ENCODE measurements around the gene PTTG1. TPM values are rescaled to one million over a fixed set of nuclear protein-coding genes. Genes with fewer than 3 reads are reported as not detected.

PTTG1 gene
- polyA plus RNA-seq, 12 donors, result 17.0 to 55.8 (median 37.8) TPM; not detected in 1

DNA sequence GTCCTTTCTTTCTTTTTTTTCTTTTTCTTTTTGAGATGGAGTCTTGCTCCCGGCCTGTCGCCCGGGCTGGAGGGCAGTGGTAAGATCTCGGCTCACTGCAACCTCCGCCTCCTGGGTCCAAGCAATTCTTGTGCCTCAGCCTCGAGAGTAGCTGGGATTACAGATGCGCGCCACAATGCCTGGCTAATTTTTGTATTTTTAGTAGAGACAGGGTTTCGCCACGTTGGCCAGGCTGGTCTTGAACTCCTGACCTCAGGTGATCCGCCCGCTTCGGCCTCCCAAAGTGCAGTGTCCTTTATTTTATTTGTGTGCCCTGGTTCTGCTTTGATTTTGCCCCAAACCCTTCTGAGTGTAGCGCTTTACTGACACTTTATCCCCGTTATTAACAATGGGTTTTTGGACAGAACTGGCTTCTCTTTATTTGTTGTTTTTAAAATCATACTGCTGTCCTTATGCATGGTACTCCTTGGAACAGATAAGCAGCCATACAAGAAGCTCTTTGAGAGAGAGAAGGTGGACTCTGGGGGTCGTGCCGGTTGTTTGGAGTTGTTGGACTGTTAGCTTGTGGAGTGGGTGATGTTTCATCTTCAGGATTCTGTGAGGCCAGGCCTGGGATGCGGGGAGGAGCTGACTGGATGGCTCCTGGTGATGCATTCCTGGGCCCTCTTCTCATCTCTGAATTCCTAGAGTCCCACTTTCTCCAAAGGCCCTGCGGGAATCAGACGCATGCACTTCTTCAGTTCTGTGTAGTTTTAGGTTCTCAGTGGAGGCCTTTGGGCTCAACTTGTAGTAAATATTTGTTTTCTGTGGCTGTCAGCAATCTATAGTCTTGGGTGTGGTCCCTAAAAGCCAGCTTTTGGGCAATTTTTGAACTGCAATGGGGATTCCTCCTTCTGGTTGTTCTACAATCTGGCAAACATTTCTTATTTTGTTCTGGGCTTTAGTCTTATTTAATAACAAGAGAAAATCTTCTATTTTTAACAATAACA lies 47.8 kb downstream of the PTTG1 start:
- no peak for DNase-seq

DNA sequence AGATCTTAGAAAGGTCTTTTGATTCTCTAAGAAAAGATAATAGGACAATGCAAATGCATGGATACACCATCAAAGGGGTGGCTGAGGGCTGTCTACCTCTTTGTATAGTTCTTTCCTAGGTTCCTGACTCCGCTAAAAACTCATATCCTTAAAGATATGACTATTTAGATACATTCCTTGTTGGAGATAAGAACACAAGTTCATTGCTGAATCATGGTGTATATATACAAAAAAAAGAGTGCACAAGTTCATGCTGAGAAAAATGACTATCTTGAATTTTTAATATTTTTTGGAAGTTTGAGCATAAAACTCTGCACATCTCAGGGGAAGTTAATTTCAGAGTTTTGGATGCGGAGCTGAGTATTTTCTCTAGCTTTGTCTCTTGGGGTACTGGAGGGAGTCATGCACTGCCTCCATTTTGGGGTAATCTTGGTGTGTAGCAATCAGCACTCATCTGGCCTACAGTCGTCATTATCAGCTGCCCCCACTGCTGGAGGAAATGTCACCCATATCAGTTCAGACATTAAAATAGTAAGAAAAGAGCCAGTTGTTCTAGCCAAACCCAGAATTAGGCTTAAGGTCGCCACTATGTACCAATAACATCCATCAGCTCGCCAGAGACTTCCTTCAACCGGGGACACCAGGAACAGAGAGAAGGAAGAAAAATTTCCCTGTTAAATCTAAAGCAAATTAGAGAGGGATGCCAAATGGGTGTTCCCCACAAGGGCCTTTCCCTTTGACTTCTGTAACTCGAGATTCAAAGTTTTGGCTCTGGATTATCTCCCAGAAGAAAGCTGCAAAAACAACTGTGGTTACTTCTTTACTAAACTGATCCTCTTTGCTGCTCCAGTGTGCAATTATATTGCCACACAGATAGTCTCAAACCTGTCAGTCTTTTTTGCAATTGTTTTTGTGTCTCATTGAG lies 49.0 kb downstream of the PTTG1 start:
- peak; percentile 20 for DNase-seq

DNA sequence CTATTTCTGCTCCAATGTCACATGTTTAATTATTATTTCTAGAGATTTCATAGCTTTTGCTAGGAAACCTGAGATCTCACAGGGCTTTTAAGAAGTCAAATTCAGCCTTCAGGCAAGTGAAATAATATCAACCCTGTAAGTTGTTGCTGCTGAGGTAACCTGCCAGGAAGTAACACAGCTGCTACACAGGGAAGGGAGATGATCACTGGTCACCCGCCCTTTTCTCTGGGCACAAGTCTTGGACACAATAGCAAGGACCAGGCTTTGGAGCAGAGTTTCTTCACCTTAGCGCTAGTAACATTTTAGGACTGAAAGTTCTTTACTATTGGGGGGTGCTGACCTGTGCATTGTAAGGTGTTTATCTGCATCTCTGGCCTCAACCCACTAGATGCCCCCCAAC lies 50.1 kb downstream of the PTTG1 start:
- DNase-seq, result no peak

DNA sequence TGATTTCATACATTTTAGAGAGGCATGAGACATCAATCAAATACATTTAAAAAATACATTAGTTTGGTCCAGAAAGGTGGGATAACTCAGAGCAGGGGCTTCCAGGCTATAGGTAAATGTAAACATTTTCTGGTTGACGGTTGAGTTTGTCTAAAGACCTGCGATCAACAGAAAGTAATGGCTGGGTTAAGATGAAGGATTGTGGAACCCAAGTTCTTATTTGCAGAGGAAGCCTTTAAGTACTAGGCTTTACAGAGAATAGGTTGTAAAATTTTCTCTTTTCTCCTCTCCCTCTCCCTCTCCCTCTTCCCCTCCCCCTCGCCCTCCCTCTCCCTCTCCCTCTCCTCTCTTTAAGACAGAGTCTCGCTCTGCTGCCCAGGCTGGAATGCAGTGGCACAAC lies 50.8 kb downstream of the PTTG1 start:
- no peak for DNase-seq

DNA sequence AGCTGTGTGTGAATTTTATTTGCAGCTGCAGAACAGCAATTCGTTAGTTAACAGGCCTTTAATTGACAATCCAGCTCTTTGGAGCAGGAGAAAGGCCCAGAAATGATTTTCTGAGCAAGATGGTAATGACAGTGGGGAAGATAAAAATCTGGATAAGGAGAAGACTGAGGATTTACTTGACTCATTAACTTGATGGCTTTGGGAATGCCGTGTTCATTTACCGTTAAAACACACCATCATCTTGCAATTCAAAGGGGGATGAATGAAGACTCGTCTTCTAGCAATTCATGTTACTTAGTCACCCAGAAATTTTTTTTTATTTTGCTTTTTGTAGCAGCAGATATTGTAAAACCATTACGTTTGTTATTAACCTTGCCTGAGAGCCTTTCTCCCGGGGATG lies 52.0 kb downstream of the PTTG1 start:
- no peak for DNase-seq

DNA sequence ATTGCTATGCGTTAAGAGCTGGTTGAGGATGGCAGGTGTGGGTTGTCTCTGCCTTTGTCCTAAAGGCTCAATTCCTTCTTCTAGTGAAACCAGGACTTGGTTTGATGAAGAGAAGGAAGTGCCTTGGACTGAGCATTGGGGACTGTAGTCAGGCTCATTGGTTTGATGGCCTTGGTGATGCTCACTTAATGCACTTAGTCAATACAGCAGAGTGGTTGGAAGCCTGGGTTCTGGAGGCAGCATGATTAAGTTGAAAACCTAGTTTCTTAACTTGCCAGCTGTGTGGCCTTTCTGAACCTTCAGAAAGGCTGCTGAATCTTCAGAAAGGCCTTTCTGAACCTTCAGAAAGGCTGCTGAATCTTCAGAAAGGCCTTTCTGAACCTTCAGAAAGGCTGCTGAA lies 52.4 kb downstream of the PTTG1 start:
- no peak for DNase-seq

DNA sequence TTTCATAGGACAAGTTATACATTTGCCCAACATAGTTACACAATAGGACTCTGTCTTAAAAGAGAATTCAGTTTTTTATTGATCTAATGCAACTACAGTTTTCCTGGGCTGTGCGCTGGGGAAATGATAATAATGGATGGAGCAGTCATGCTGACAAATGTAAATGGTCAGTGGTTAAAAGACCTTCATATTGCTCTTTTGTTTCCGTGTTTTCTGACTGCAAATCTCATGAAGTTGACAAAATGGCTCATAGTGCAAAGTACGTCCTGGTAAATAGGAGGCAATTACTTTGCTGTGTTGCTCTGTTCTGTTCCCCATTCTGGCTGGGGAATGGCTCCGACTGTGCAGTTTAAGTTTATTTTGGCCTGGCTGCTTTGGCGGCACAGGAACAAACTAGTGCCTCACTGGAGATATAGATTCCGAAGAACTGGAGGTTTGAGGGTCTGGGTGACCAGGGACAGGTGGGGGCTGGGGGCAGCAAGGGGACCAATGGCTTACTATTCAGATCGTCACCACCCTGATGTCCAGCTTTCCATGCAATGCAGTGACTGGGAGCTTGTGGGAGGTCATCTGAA lies 54.3 kb downstream of the PTTG1 start:
- no peak for DNase-seq

DNA sequence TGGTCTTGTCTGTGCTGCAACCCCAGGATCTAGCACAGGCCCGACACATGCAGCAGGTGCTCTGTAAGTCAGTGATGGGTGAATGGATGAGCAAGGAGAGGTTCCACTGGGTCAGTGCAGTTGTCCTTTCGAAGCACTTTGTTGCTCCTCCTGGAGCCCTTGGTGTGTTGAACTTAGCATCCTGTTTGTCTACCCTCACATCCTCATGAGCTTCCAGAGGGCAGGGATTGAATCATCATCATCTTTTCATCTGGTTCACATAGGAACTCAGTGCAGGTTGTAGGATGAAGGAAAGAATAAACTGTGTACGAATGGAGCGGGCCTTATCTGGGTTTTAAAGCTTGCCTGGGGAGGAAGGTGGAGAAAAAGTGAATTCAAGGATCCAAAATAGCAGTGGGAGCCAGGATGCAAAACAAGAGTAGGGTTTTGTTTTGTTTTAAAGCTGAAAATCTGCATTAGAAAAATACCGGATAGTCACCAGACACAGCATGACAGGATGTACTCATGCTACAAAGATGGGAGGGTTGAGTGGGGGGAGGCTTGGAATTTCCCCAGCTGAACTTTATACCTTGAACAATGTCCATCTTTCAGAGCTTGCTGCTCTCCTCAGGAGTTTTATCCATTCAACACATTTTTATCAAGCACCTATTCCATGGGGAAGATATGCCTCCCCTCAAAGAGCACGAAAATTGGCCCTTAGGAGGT lies 55.8 kb downstream of the PTTG1 start:
- DNase-seq, result no peak

DNA sequence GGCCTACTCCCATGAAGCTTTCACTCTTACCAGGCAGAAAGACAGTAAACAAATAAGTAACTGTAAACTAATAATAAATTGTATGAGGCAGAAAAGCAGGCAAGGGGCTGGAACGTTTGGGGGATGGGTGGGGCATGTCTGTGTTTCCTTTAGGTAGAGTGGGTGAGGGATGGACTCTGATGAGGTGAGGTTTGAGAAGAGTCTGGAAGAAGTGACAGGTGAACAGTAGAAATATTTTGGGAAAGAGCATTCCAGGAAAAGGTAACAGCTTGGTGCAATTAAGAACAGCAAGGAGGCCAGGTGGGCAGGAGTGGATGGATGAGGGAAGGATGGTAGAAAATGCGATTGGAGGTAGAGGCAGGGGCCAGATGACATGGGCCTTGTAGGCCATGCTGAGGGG lies 56.5 kb downstream of the PTTG1 start:
- DNase-seq, result no peak

Other genes with a start within 250 kb of the PTTG1 start
- gene FABP6, start 192.3 kb upstream of the PTTG1 start, polyA plus RNA-seq (ENCODE audit: insufficient read length in 12 of 12), result under 1 TPM in 2 of 12 donors, not detected in 10; 0.18 to 0.30 TPM
- 10 to 100 TPM in 1 of 12 donors, 1 to 10 TPM in 10, not detected in 1; 4.3 to 10.4 (median 5.9) TPM for gene CCNJL, start 109.3 kb upstream of the PTTG1 start, polyA plus RNA-seq (ENCODE audit: insufficient read length in 12 of 12)
- gene C1QTNF2, start 51.2 kb upstream of the PTTG1 start, polyA plus RNA-seq (ENCODE audit: insufficient read length in 12 of 12), result 10 to 100 TPM in 10 of 12 donors, 1 to 10 TPM in 1, not detected in 1; 8.7 to 34.0 (median 22.4) TPM
- 10 to 100 TPM in 8 of 12 donors, 1 to 10 TPM in 3, not detected in 1; 6.1 to 16.3 (median 10.8) TPM for gene FAM200C, start 21.8 kb upstream of the PTTG1 start, polyA plus RNA-seq (ENCODE audit: insufficient read length in 12 of 12)
- 10 to 100 TPM in 11 of 12 donors, not detected in 1; 33.5 to 54.1 (median 41.9) TPM for gene SLU7, start 2.8 kb upstream of the PTTG1 start, polyA plus RNA-seq (ENCODE audit: insufficient read length in 12 of 12)

Data from muscle of arm (tissue), 12 donors.